Astrocyte of the spinal cord (primary cell): Measurements from ENCODE around the gene VARS1.
"Not testable (repeated sequence)": the region's sequence is repeated elsewhere in the genome, so short reads cannot be mapped to it uniquely, and the experiment has no call there.

ENCODE experiments used
- DNase-seq: peaks from one replicate; pipeline ENCODE4 v3.0.0; 2011; ENCODE audit warnings: low read depth, low spot score
- H3K4me3 ChIP-seq: 2 replicates; pipeline ENCODE4 v1.5.1; 2011; ENCODE audit warnings: low read depth, mild to moderate bottlenecking, low read length, moderate library complexity
- in situ Hi-C: cut with HindIII; loops from 2 replicates; pipeline ENCODE4 v1.10.0; 2017; ENCODE audit warnings: low sequenced_read_pairs
- TF ChIP-seq, protein P1 (sequence below): IDR thresholded peaks from 2 replicates; pipeline ENCODE4 v1.5.1; 2012; ENCODE audit warnings: low read depth, mild to moderate bottlenecking, low read length, inconsistent platforms

Gene VARS1

GRCh38 chr6:31797588-31797987 is 2.0 kb upstream of the VARS1 start:
- H3K4me3 ChIP-seq, result no peak overlapping the region
- in situ Hi-C loops, result no loop called here
- TF ChIP-seq, protein P1, sequence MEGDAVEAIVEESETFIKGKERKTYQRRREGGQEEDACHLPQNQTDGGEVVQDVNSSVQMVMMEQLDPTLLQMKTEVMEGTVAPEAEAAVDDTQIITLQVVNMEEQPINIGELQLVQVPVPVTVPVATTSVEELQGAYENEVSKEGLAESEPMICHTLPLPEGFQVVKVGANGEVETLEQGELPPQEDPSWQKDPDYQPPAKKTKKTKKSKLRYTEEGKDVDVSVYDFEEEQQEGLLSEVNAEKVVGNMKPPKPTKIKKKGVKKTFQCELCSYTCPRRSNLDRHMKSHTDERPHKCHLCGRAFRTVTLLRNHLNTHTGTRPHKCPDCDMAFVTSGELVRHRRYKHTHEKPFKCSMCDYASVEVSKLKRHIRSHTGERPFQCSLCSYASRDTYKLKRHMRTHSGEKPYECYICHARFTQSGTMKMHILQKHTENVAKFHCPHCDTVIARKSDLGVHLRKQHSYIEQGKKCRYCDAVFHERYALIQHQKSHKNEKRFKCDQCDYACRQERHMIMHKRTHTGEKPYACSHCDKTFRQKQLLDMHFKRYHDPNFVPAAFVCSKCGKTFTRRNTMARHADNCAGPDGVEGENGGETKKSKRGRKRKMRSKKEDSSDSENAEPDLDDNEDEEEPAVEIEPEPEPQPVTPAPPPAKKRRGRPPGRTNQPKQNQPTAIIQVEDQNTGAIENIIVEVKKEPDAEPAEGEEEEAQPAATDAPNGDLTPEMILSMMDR, result no peak
- no peak for DNase-seq

GRCh38 chr6:31796993-31797385 is 1.4 kb upstream of the VARS1 start:
- TF ChIP-seq, protein P1, result no peak
- in situ Hi-C loops, result no loop called here
- no peak overlapping the region for H3K4me3 ChIP-seq
- DNase-seq, result no peak

GRCh38 chr6:31794866-31795615 is 511 bp downstream of the VARS1 start:
- H3K4me3 ChIP-seq, result peak overlapping the region; percentile 69
- TF ChIP-seq, protein P1, result no peak
- in situ Hi-C loops, result no loop called here
- peak; percentile 55 for DNase-seq

GRCh38 chr6:31794294-31794865 is 1.2 kb downstream of the VARS1 start:
- TF ChIP-seq, protein P1, result no peak
- peak overlapping the region; percentile 69 for H3K4me3 ChIP-seq
- in situ Hi-C loops, result no loop called here
- no peak for DNase-seq

DNA sequence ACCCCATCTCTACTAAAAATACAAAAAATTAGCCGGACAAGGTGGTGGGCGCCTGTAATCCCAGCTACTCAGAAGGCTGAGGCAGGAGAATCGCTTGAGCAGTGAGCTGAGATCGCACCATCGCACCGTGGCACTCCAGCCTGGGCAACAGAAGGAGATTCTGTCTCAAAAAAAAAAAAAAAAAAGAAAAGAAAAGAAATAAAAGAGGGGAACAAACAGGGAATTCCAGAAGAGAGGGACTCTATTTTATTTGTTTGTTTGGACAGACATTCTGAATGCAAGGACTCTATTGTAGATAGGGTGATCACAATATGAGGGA is 1.7 kb downstream of the VARS1 start:
- peak overlapping the region; percentile 69 for H3K4me3 ChIP-seq
- in situ Hi-C loops, DNase-seq: not testable (repeated sequence)

DNA sequence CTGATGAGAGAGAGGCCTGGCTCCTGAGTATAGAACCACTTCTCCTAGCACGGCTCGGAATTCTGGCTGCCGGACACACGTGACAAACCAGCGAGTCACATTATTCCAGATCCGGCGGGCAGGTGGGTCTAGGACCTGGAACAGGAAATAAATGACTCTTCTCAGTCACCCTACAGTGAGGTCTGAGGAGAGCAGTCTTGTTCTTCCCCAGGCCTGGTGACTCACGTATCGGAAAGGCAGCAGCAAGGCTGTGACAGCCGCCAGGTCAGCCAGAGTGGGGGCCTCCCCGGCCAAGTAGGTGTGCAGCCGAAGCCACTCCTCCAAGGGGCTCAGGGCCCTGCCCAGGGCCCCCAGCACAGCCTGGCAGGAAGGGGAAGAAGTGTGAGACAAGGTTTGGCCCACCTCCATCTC is 2.8 kb downstream of the VARS1 start:
- no peak overlapping the region for H3K4me3 ChIP-seq
- peak; percentile 50 for DNase-seq
- TF ChIP-seq, protein P1, result no peak
- in situ Hi-C loops, result no loop called here

DNA sequence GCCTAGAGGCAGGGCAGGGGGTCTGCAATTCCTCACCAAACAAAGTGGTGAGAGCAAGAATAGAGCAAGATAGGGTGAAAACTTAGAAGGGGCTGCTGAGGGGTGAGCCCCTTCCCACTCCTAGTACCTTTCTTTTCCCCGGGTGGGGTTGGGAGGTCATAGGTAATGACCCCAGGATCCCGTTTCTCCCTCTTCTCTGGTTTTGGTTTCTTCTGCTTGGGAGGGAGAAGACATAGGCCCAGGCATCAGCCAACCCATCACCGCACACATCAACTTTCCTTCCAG is 3.5 kb downstream of the VARS1 start:
- in situ Hi-C loops, result no loop called here
- no peak overlapping the region for H3K4me3 ChIP-seq
- no peak for DNase-seq
- TF ChIP-seq, protein P1, result no peak
